ENCODE results near the gene SERINC3. TPM values are rescaled to one million over a fixed set of nuclear protein-coding genes. Genes with fewer than 3 reads are reported as not detected.
A peak's percentile ranks its signal among the peaks of the same experiment; 100 is the strongest.

SERINC3 gene
- total and polyA plus RNA-seq, 3 donors from 2014 or later = 163 to 263 (median 181) TPM

GRCh38 chr20:44450281-44450889 is 71.5 kb downstream of the SERINC3 start:
- WGBS, 2 donors = 66 to 67% methylated on average over 3 of the region's 3 CpGs
- TF ChIP-seq POLR2A (IDR thresholded peaks at IDR 0.05) (no peak), CTCF (IDR thresholded peaks at IDR 0.05) (no peak)
- intact Hi-C loops (cut with DNase I; ENCODE audit: low total_unique reads) = no loop called here

GRCh38 chr20:44449864-44450263 is 72.0 kb downstream of the SERINC3 start:
- no peaks in the 10 kb centered on the region for H3K27me3 ChIP-seq
- intact Hi-C loops (cut with DNase I; ENCODE audit: low total_unique reads) = no loop called here
- H3K9me3 ChIP-seq = no peaks in the 10 kb centered on the region
- H3K4me1 ChIP-seq = no peaks in the 10 kb centered on the region
- H3K36me3 ChIP-seq (ENCODE audit: low read depth, missing control alignments) = no peaks in the 10 kb centered on the region
- no peak for TF ChIP-seq CTCF (IDR thresholded peaks at IDR 0.05)
- no peak for TF ChIP-seq POLR2A (IDR thresholded peaks at IDR 0.05)
- 83 to 89% methylated on average over 7 of the region's 7 CpGs for WGBS, 2 donors
- DNase-seq = no peak
- no peak overlapping the region for H3K27ac ChIP-seq
- no peak overlapping the region for H3K4me3 ChIP-seq

More at GRCh38 chr20:44450281-44450889, 71.5 kb downstream of the SERINC3 start:
- H3K36me3 ChIP-seq (ENCODE audit: low read depth, missing control alignments) = no peaks in the 10 kb centered on the region
- no peak for DNase-seq
- H3K27me3 ChIP-seq = no peaks in the 10 kb centered on the region
- H3K9me3 ChIP-seq = no peaks in the 10 kb centered on the region
- no peak overlapping the region for H3K27ac ChIP-seq
- H3K4me1 ChIP-seq = no peaks in the 10 kb centered on the region
- no peak overlapping the region for H3K4me3 ChIP-seq

DNA sequence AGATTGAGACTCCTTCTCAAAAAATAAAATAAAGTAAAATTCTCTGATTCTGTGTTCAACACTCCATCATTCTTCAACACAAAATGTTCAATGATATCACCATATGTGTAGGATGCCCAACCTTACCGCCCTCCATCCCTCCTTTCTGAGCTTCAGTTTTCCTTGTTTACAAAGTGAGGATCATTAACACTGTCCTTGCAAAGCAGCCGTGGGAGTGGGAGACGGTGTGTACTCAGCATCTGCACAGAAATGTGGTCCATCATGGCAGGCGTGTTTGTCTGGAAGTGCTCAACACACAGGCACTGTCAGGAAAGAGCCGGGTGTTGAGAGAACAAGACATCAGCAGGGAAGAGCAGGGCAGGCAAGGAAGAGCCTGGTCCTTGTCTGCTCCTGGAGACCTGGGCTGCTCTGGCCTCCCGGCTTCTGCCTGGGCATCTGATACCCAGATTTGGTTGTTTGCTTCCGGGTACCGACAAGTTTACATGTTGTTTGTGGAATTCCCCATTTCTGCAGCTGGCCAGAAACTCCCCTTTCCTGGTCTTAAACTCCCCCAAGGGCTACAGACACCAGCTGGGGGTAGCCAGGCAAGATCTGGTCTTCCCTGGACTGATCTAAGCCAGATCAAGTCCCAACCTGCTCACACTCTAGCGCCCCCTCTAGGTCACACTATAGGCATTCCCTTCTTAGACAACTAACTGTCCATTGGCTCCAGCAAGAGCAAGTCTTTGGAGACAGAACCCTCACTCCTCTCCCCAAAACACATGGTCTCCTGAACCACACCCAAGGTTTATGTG is 72.9 kb downstream of the SERINC3 start:
- Histone ChIP-seq H3K4me3 (no peak overlapping the region), H3K36me3 (ENCODE audit: low read depth, missing control alignments) (no peaks in the 10 kb centered on the region), H3K4me1 (no peaks in the 10 kb centered on the region), H3K9me3 (no peaks in the 10 kb centered on the region), H3K27ac (no peak overlapping the region), H3K27me3 (no peaks in the 10 kb centered on the region)
- DNase-seq = peak; percentile 33
- intact Hi-C loops (cut with DNase I; ENCODE audit: low total_unique reads) = no loop called here
- TF ChIP-seq CTCF (IDR thresholded peaks at IDR 0.05) (peak in 1 of 3 experiments; percentile 9), POLR2A (IDR thresholded peaks at IDR 0.05) (no peak)
- 72 to 77% methylated on average over 9 of the region's 9 CpGs for WGBS, 2 donors

DNA sequence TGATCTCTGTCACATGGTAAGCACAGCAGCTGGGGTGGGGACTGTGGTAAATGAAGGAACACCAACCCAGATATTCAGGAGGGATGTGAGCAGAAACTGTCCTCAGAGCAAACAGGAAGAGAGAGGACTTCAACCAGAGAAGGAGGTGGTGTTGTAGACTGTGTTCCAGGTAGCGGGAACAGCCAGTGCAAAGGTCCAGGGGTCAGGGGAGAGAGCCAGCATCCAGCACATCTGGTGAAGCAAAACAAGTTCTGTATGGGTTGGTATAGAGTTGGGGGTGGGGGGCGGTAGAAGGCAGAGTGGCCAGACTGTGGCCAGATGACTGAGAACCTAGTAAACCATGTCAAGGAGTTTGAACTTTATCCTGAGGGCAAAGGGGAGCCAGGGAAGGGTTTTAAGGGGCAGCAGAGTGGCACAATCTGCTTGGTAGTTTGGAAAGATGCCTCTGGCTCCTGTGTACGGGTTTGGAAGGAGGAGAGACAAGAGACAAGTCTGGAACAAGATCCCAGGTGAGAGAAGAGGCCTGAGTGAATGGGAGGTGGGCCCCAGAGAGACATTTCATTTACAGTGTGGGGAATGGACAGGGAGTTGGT is 73.9 kb downstream of the SERINC3 start:
- no peaks in the 10 kb centered on the region for H3K4me1 ChIP-seq
- no peak overlapping the region for H3K4me3 ChIP-seq
- H3K9me3 ChIP-seq = no peaks in the 10 kb centered on the region
- no peak for TF ChIP-seq CTCF (IDR thresholded peaks at IDR 0.05)
- no peak for TF ChIP-seq POLR2A (IDR thresholded peaks at IDR 0.05)
- H3K36me3 ChIP-seq (ENCODE audit: low read depth, missing control alignments) = no peaks in the 10 kb centered on the region
- no peak for DNase-seq
- WGBS, 2 donors = 88 to 90% methylated on average over 3 of the region's 3 CpGs
- no peak overlapping the region for H3K27ac ChIP-seq
- H3K27me3 ChIP-seq = no peaks in the 10 kb centered on the region
- intact Hi-C loops (cut with DNase I; ENCODE audit: low total_unique reads) = no loop called here

Small RNA genes lying within 50 kb of the gene (small RNA-seq; reads per million reads assigned to genes)
- 0 reads per million in 2 donors for gene RPL37AP1

Other genes starting within 250 kb of the SERINC3 start
- 10 to 100 TPM; 21.5 to 22.9 TPM for gene FITM2, start 210.9 kb downstream of the SERINC3 start, total RNA-seq
- 11.0 TPM for gene FITM2, start 210.9 kb downstream of the SERINC3 start, polyA plus RNA-seq (ENCODE audit: insufficient read depth, low read depth, low replicate concordance)
- under 1 TPM in 1 of 2 donors, not detected in 1; 0.62 TPM for gene R3HDML, start 185.0 kb downstream of the SERINC3 start, total RNA-seq
- gene R3HDML, start 185.0 kb downstream of the SERINC3 start, polyA plus RNA-seq (ENCODE audit: insufficient read depth, low read depth, low replicate concordance) = 0.38 TPM
- 1 to 10 TPM; 1.2 to 1.4 TPM for gene HNF4A, start 166.4 kb downstream of the SERINC3 start, total RNA-seq
- 2.5 TPM for gene HNF4A, start 166.4 kb downstream of the SERINC3 start, polyA plus RNA-seq (ENCODE audit: insufficient read depth, low read depth, low replicate concordance)
- gene TTPAL, start 46.2 kb downstream of the SERINC3 start, total RNA-seq = 10 to 100 TPM; 12.0 to 13.1 TPM
- gene TTPAL, start 46.2 kb downstream of the SERINC3 start, polyA plus RNA-seq (ENCODE audit: insufficient read depth, low read depth, low replicate concordance) = 9.8 TPM
- 10 to 100 TPM; 66.6 to 70.4 TPM for gene PKIG, start 60.5 kb upstream of the SERINC3 start, total RNA-seq
- 180 TPM for gene PKIG, start 60.5 kb upstream of the SERINC3 start, polyA plus RNA-seq (ENCODE audit: insufficient read depth, low read depth, low replicate concordance)
- gene ADA, start 129.6 kb upstream of the SERINC3 start, total RNA-seq = 10 to 100 TPM; 10.0 to 11.2 TPM
- 8.2 TPM for gene ADA, start 129.6 kb upstream of the SERINC3 start, polyA plus RNA-seq (ENCODE audit: insufficient read depth, low read depth, low replicate concordance)
- 100 to 1,000 TPM in 1 of 2 donors, 10 to 100 TPM in 1; 37.0 to 152 TPM for gene CCN5, start 193.3 kb upstream of the SERINC3 start, total RNA-seq
- gene CCN5, start 193.3 kb upstream of the SERINC3 start, polyA plus RNA-seq (ENCODE audit: insufficient read depth, low read depth, low replicate concordance) = 52.0 TPM
- gene KCNK15, start 223.8 kb upstream of the SERINC3 start, total RNA-seq = 10 to 100 TPM; 16.9 to 23.4 TPM
- gene KCNK15, start 223.8 kb upstream of the SERINC3 start, polyA plus RNA-seq (ENCODE audit: insufficient read depth, low read depth, low replicate concordance) = 4.4 TPM

Data from testis (tissue), 3 donors.